GM04504 (cell line): ENCODE data around the gene CDH4.

Source experiments
- DNase-seq: peaks from one replicate; pipeline ENCODE4 v3.0.0-alpha.2; 2012; ENCODE audit warnings: low read depth

Gene CDH4

DNA sequence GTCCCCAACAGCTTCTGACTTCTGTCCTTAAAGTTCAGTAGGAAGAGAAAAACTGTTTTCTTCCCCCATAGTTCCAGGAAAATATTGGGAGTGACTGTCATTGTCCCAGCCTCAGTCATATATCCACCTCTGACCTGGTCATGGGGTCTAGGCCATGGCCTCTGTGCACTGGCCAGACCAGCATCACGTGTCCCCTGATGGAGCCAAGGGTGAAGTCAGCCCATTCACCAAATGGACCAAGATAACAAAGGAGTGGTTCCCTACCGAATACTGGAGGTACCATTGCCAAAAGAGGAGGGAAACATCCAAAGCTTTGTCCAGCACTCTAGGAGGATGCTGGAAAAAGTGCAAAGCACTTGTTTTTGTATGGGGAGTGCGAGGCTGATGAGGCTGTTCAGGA, 418.2 kb downstream of the CDH4 start:
- DNase-seq, result no peak

DNA sequence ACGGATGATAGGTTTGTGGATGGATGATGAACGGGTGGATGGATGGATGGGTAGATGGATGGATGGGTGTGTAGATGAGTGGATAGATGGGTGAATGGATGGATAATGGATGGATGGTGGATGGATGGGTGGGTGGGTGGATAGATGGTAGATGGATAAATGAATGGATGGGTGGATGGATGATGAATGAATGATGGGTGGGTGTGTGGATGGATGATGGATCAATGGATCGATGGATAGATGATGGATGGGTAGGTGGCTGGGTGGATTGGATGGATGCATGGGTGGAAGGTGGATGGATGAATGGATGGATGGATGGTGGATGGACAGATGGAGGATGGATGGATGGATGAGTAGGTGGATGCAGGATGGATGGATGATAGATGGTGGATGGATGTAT, 419.5 kb downstream of the CDH4 start:
- no peak for DNase-seq

DNA sequence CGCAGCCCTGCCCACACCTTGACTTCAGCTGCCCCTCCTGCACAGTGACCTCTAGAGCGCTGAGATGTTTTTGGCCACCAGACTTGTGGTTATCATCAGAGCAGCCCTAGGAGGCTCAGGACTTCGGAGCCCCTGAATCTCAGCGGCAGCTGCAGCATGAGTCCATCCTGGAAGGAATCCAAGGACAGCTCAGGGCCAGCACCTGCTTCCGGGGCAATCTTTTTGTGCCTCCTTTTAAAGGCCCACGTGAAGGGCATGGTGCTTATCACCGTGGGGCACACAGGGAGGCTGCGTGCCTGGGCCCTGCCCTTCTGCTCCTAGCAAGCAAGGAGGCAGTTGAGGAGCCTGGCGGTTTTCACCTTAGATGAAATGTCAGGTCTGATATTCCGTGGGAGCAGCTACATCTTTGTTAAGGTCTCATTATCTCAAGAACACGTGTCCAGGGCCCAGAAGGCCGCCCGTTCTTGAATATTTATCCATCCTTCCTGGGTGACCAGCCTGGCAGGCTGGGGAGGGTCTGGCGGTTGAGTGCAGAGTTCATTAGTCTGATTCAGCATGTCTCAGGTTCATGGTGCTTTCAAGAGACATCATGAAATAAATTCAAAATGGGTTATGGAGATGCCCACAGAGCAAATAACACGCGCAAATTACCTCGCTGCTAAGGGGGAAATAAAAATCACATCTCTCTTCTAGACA, 421.2 kb downstream of the CDH4 start:
- DNase-seq, result no peak

DNA sequence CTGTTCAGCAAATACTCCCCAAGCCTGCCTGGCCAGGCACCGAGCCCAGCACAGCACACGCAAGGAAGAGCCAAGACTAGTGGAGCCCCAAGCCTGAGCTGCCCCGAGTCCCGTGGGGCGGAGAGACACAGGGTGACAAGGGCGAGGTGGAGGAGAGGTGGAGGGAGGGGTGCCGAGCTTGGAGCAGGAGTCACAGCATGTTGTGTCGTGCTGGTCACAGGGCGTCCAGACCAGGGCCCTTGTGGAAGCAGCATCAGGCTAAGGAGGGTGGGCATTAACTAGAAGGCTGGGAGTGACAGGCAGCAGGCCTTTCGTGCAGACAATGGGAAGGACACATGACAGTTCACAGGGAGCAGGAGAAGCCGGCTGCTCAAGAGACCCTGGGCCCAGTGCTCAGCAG, 422.1 kb downstream of the CDH4 start:
- DNase-seq, result no peak

DNA sequence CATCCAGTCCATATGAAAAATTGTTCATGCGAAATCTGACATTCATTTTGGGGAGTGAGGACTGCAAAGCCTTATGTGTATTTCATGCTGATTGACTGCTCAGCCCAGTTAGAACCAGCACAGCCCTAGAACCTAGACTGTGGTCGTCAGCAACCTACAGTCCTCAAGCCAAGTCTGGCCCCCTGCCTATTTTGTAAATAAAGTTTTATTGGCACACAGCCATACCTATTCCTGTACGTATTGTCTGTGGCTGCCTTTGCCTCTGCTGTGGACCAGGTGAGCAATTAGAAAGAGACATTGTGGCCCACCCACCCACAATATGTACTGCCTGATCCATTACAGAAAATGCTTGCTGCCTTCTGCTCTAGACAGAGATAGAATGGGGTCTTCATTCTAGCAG, 422.6 kb downstream of the CDH4 start:
- no peak for DNase-seq

DNA sequence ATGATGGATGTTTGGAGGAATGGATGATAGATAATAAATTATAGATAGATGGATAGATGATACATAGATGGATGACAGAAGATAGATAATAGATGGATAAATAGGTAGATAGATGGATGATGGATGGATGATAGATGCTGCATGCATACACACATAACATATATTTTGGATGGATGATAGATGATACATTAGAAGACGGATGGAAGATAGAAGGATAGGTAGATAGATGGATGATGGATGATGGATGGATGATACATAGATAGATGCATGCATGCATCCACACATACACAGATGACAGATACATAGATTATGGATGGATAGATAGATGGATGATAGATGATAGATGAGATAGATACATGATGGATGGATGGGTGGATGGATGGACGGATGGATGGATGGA, 425.9 kb downstream of the CDH4 start:
- no peak for DNase-seq

DNA sequence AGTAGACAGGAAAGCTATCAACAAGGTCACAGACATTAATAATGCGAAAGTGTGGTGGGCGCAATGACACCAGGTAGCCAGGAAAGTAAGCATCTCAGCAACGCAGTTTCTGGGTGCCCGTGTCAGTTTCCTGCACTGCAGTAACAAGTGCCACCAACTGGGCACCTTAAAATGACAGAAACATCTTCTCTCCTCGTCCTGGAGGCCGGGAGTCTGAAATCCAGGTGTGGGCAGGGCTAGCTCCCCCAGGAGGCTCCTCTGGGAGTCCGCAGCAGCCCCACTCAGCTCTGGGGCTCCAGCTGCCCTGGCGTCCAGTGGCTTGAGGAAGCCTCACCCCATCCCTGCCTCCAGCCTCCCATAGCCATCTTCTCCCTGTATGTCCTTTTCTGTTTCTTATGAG, 426.4 kb downstream of the CDH4 start:
- DNase-seq, result no peak

DNA sequence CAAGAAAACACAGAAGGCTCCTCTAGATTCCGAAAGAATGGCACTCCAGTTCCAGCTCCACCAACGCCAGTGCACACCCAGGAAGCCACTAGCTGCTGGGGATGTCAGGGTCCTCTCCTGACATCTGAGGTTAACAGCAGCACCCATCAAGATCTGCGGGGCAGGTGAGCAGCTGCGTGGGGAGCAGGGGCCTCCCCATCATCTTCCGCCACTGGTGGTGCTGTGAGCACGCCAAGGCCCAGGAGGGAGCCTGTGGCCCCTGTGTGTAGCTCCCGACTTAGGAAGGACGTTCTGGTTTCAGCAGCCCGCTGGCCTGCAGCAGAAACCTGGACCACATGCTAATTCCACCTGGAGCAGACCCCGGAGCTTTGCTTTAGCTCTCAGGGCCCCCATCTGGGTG, 427.4 kb downstream of the CDH4 start:
- no peak for DNase-seq

DNA sequence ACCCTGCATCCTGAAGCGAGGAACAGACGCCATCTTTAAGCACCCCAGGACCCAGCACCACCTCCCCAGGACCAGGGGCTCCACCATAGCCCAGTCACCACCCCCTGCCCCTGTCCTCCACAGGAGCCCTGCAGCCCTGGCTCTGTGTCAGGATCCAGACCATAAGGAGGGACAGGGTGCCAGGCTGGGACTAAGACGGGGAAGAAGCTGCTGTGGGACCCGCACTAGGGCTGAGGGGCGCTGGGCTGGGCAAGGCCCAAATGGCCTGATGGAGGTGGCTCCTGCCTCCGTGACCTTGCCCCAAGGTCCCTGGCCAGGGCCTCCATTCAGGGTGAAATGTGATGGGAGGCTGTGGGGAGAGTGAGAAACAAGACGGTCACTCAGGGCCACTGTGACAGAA, 428.0 kb downstream of the CDH4 start:
- DNase-seq, result no peak

DNA sequence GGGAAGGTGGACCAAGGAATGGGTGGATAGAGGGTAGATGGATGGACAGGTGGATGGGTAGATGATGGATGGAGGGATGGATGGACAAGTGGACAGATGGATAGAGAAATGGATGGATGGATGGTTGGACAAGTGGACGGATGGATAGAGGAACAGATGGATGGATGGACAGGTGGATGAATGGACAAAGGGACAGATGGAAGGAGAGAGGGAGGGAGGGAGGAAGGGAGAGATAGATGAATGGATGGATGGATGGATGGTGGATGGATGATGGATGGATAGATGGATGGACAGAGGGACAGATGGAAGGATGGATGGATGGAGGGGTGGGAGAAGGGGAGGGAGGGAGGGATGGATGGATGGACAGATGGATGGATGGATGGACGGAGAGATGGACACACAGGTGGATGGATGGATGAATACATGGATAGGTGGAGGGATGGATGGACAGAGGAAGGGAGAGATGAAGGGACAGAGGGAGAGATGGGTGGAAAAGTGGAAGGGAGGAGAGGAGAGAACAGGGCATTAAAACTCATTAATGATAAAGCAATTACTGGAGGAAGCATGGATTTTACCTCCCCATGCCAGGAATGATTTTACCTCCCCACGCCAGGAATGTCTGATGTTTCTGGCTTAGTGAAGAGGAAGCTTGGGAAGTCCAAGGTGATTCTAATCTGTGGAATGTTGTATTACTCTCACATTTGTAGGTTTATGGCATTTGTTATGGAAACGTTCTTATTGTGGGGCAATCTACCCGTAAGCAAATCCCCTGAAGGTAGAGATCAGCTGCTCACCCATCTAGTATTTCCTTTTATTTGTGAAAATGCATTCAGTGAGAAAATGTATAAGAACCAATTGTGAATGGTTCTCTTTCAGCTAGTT, 430.3 kb downstream of the CDH4 start:
- no peak for DNase-seq

DNA sequence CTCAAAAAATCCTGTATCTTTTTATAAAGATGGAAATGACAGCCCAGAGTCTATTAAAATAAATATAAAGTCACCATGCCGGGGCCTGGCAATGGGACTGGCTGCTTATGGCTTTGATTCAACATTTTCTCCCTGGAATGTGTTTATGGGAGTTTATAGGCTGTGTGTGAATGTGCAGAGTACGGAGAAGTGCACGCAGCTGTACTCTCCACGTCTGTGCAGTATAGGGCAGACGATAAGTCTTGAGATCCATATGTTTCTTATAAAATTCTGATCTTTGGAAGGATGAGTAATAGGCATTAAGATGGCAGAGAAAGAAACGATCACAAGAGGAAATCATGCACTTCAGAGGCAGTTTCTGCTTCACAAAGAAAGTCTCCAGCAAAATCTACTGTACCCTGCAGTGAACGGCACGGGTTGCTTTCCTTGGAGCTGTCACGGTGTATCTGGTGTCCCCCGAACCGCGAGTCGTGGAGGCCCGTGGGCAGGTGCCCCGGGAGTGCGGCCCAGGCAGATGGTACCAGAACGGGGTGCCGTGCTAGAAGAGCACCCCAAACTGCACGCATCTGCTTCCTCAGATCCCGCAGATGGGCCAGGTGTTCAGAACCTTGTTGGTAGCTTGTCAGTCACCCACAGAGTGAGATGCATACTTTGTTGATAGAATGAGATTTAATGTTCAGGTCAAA, 431.1 kb downstream of the CDH4 start:
- no peak for DNase-seq

DNA sequence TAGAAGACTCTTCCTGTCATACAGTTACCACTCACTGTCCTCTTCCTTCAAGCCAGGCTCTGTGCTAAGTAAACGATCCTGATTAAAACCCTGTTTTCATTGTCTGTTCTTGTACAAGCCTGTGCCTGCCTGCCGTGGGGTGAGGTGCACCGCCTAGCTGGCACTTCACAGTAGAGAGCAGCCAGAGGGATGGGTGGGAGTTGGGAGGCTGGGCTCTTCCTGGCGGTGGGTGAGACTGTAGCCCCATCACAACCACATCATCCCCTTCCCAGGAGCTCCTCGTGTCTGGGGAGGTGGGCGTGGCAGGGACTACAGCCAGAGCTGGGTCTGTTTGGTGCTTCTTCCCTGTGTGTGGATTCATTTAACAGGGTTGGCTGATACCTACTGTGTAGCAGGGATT, 431.7 kb downstream of the CDH4 start:
- DNase-seq, result no peak

DNA sequence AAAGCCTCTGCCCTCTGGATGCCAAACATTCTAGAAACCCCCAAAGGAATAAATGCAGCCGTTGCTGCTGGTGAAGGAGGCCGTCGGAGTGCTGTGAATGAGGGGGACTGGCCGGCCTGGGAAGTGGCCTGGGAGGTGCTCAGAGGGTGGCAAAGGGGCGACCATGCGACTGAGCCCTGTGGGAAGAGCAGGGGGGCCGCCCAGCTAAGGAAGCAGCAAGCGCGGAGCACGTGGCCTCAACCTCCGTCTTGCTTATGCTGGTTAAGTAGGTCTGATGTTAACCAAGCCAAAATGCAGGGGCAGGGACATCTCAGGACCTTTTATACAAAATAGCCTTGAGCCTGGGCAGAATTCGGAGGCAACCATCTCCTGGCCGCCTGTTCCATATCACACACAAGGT, 432.1 kb downstream of the CDH4 start:
- DNase-seq, result no peak

DNA sequence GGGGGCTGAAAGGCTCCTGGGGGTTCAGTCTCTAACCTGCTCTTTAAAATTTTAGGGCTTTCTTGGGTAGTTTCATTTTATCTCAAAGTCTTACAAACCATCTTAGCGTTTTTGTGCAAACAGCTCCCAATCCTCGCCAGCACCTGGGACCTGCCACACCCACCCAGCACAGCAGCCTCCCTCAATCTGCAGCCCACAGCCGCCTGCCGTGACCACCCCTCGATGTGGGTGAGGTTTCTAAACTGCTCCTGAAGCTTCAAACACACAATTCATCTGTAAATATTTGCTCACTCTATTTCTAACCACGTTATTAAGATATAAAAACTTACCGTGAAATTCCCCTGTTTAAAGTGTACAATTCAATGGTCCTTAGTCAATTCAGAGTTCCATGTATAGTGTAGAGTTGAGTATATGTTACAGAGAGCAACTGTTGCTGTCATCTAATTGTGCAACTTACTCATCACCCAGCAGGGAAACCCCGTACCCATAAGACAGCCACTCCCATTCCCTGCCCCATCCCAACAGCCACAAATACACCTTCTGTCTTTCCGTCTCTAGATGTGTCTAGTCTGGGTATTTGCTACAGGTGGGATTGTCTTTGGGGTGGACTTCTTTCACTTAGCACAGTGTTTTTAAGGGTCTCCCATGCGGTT, 432.6 kb downstream of the CDH4 start:
- DNase-seq, result no peak

DNA sequence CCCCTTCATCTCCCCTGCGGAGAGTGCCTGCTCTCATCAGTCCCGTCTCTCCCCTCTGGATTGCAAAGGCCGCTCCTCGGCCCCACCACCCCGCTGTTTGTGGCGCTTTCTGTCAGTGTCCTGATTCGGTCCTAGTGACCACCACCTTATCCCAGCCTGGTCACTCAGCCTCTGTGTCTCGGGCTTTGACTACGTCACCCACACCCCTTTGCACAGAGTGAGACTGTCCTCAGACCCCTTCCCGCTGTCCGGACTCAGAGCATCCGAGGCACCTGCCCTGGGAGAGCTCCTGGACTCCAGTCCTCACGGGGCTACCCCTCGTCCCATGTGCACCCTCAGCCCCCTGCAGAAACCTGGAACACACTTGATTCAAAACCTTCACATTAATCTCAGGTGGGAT, 433.4 kb downstream of the CDH4 start:
- DNase-seq, result no peak

DNA sequence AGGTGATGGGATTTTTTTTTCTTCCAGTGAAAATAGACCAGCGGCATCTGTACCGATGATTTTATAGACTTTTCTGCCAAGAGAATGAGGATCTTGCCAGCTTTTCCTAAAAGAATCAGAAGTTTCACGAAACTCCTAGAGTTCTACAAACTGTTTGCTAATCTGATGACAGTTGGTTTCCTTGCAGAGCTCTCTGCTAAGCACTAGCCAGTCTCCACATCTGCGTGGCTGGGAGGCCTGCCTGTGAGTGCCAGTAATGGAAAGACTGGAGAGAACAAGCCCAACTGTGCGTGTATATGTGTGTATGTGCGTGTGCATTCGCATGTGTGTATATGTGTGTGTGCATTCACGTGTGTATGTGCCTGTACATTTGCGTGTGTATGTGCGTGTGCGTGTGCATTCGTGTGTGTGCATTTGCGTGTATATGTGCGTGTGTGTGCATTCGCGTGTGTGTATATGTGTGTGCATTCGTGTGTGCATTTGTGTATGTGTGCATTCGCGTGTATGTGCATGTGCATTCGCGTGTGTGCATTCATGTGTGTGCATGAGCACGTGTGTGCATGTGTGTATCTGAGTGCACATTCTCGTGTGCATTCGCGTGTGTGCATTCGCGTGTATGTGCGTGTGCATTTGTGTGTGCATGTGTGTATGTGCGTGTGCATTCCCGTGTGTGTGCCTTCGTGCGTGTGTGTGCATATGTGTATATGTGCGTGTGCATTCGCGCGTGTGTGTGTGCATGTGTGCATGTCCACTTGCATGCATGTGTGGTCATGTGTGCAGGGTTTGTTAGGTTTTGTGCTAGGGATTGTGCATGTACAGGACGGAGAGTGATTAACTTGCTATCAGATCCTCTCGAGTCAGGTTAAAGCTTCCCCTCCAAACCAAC, 434.2 kb downstream of the CDH4 start:
- no peak for DNase-seq

DNA sequence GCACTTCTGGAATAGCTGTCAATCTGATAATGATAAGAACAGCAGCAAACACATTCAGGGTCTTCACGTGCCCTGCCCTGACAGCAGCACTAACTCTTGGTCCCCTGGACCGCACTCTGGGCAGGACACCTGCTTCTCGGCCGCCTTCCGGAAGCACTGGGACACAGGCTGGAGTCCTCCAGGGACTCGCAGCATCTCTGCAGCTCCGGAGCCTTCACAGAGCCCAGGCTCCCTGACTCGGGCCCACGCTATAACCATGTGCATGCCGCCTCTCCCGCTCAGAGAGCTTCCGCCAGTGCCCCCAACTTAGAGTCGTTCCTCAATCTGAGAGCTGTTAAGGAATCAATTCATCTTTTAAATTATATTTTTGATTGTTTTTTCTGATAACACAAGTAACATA, 436.4 kb downstream of the CDH4 start:
- DNase-seq, result no peak

DNA sequence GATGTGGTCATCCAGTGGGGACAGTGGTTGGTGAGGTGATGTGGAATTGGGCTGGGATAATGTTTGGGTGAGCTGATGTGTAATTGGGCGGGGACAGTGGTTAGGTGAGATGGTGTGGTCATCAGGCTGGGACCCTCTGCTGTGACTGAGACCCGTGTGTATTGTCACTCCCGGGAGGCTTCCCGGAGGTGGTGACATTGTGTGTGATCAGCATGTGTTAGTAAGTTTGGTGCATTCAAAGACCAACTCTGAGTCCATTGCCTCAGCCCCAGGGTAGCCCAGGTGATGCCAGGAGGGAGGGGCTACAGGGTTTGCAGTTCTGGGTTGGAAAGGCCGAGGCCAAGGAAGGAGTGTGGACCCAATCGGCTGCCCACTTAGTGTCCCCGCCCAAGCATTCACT, 438.1 kb downstream of the CDH4 start:
- no peak for DNase-seq

DNA sequence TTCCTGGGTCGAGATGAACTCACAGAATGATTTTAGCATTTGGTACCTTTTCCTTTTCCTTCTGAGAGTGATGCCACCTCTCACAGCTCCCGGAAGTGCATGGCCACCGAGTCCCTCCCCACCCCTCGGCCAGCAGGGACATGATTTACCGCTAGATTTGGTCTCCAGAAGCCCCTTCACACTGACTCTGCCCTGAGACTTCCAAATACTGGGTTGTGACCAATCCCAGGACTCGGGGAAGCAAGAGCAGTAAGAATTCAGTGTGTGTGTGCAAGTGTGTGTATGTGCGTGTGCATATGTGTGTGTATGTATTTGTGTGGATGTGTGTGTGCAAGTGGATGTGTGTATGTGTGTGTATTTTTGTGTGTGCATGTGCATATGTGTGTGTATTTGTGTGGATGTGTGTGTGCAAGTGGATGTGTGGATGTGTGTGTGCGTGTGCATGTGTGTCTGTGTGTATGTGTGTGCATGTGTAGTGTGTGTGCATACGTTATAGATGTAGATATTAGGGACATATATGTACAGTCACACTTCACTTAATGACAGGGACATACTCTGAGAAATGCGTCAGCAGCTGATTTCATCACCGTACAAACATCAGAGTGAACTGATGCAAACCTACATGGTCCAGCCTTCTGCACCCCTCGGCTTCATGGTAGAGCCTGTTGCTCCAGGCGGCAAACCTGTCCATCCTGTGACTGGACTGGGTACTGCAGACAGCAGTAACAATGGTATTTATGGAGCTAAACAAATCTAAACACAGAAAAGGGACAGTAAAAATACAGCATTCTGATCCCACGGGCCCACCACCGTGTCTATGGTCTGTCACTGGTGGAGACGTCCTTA, 439.2 kb downstream of the CDH4 start:
- DNase-seq, result no peak

DNA sequence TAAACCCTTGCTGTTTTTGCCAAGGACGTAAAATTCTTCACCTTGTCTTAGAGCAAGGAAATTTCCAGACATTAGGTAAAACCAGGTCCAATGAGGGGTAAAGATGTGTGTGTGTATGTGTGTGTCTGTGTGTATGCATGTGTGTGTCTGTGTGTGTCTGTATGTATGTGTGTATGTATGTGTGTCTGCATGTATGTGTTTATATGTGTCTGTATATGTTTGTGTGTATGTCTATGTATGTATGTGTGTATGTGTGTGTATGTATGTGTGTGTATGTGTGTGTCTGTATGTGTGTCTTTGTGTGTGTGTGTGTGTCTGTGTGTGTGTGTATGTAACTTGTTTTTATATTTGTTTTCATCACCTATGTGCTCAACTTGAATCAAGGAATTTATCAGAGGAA, 439.9 kb downstream of the CDH4 start:
- no peak for DNase-seq

DNA sequence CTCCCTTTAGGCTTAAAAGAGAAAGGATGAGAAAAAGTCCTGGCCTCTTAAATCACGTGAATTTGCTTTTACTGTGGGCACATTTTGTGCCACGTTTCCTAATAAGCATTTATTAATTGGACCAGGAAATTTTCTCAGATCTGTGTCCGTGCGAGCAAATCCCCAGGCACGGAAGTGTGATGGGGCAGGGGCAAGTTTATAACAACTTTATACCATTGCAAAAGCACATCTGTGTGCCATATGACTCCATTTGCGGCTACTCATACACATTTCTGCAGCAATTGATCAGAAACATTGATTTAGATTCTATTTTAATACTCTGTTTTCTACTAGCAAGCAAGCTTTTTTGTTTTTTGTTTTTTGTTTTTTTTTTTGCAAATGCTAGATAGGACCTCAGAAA, 440.4 kb downstream of the CDH4 start:
- no peak for DNase-seq
